ENCODE measurements around the gene TFDP1.

Gene TFDP1

GRCh38 chr13:113629866-113630265, 45.3 kb downstream of the TFDP1 start:
- H3K27ac ChIP-seq (ENCODE audit: low read depth, low read length, poor library complexity, severe bottlenecking), result no peak overlapping the region
- H3K9ac ChIP-seq (ENCODE audit: low read length), result no peak overlapping the region
- no peaks in the 10 kb centered on the region for H3K4me1 ChIP-seq (ENCODE audit: insufficient read depth, low read length, severe bottlenecking)
- H3K9me3 ChIP-seq (ENCODE audit: low read length), result no peaks in the 10 kb centered on the region
- no peak overlapping the region for H3K4me2 ChIP-seq (ENCODE audit: low read length)
- H3K27me3 ChIP-seq (ENCODE audit: insufficient read depth, low read length), result no peaks in the 10 kb centered on the region
- no peaks in the 10 kb centered on the region for H3K9me2 ChIP-seq (ENCODE audit: low read depth, low read length)
- no peak overlapping the region for H2AFZ ChIP-seq (ENCODE audit: low read length)
- no peak overlapping the region for H3K4me3 ChIP-seq (ENCODE audit: low read depth, low read length, poor library complexity, severe bottlenecking)
- no peaks in the 10 kb centered on the region for H4K20me1 ChIP-seq (ENCODE audit: insufficient read depth, low read length)
- H3F3A ChIP-seq (ENCODE audit: insufficient read depth, low read length), result no peaks in the 10 kb centered on the region
- H3K36me3 ChIP-seq (ENCODE audit: insufficient read depth, low read length), result peaks cover 98% of the 10 kb centered on the region
- H3K79me2 ChIP-seq (ENCODE audit: insufficient read depth, low read length), result peaks cover 12% of the 10 kb centered on the region; the same call in 1 of the 2 replicates
- no peak for TF ChIP-seq EZH2 (IDR thresholded peaks at IDR 0.05; ENCODE audit: borderline replicate concordance, low read length)
- TF ChIP-seq CTCF (IDR thresholded peaks at IDR 0.05; ENCODE audit: low read length), result no peak

- no peaks in the 10 kb centered on the region for H3K9me2 ChIP-seq (ENCODE audit: low read depth, low read length)
- no peak overlapping the region for H3K4me2 ChIP-seq (ENCODE audit: low read length)
- no peak overlapping the region for H3K4me3 ChIP-seq (ENCODE audit: low read depth, low read length, poor library complexity, severe bottlenecking)
- no peaks in the 10 kb centered on the region for H3K9me3 ChIP-seq (ENCODE audit: low read length)
- H3K27ac ChIP-seq (ENCODE audit: low read depth, low read length, poor library complexity, severe bottlenecking), result no peak overlapping the region
- peaks cover 98% of the 10 kb centered on the region for H3K36me3 ChIP-seq (ENCODE audit: insufficient read depth, low read length)
- peaks cover 12% of the 10 kb centered on the region; the same call in 1 of the 2 replicates for H3K79me2 ChIP-seq (ENCODE audit: insufficient read depth, low read length)
- no peaks in the 10 kb centered on the region for H4K20me1 ChIP-seq (ENCODE audit: insufficient read depth, low read length)
- no peak overlapping the region for H3K9ac ChIP-seq (ENCODE audit: low read length)
- no peaks in the 10 kb centered on the region for H3K4me1 ChIP-seq (ENCODE audit: insufficient read depth, low read length, severe bottlenecking)
- no peak for TF ChIP-seq EZH2 (IDR thresholded peaks at IDR 0.05; ENCODE audit: borderline replicate concordance, low read length)
- no peak for TF ChIP-seq CTCF (IDR thresholded peaks at IDR 0.05; ENCODE audit: low read length)
- H3F3A ChIP-seq (ENCODE audit: insufficient read depth, low read length), result no peaks in the 10 kb centered on the region
- no peaks in the 10 kb centered on the region for H3K27me3 ChIP-seq (ENCODE audit: insufficient read depth, low read length)
- H2AFZ ChIP-seq (ENCODE audit: low read length), result no peak overlapping the region
These were observed 45.7 kb downstream of the TFDP1 start for GRCh38 chr13:113630296-113630695.

- Histone ChIP-seq H3K27me3 (ENCODE audit: insufficient read depth, low read length) (no peaks in the 10 kb centered on the region), H3F3A (ENCODE audit: insufficient read depth, low read length) (no peaks in the 10 kb centered on the region), H3K4me2 (ENCODE audit: low read length) (no peak overlapping the region), H3K9ac (ENCODE audit: low read length) (no peak overlapping the region), H3K9me3 (ENCODE audit: low read length) (no peaks in the 10 kb centered on the region), H3K79me2 (ENCODE audit: insufficient read depth, low read length) (peaks cover 12% of the 10 kb centered on the region; the same call in 1 of the 2 replicates), H3K36me3 (ENCODE audit: insufficient read depth, low read length) (peaks cover 98% of the 10 kb centered on the region), H3K27ac (ENCODE audit: low read depth, low read length, poor library complexity, severe bottlenecking) (no peak overlapping the region), H3K9me2 (ENCODE audit: low read depth, low read length) (no peaks in the 10 kb centered on the region), H2AFZ (ENCODE audit: low read length) (no peak overlapping the region), H4K20me1 (ENCODE audit: insufficient read depth, low read length) (no peaks in the 10 kb centered on the region), H3K4me1 (ENCODE audit: insufficient read depth, low read length, severe bottlenecking) (no peaks in the 10 kb centered on the region), H3K4me3 (ENCODE audit: low read depth, low read length, poor library complexity, severe bottlenecking) (no peak overlapping the region)
- TF ChIP-seq CTCF (IDR thresholded peaks at IDR 0.05; ENCODE audit: low read length) (no peak), EZH2 (IDR thresholded peaks at IDR 0.05; ENCODE audit: borderline replicate concordance, low read length) (no peak)
These were observed 46.3 kb downstream of the TFDP1 start for GRCh38 chr13:113630804-113631203.
